Tibial nerve (tissue), 4 donors: ENCODE measurements around the gene PARD3B. TPM values are rescaled to one million over a fixed set of nuclear protein-coding genes. Genes with fewer than 3 reads are reported as not detected.

ENCODE experiments used
- DNase-seq, 2 donors: peaks; one replicate each; pipeline ENCODE4 v3.0.0-alpha.2; 2019; ENCODE audit warnings: low spot score in 2 of 2
- H3K27ac ChIP-seq, 4 donors: fragments of 200-600 bp; sonication (generic) in 3 of 4; one replicate each; pipeline ENCODE4 v1.5.1; 2017 to 2019; ENCODE audit warnings: mild to moderate bottlenecking in 1 of 4
- H3K27me3 ChIP-seq, 2 donors: fragments of 200-600 bp; sonication (generic) in 1 of 2; one replicate each; pipeline versions ENCODE4 v1.5.1 to v1.6.0; 2017 to 2019
- H3K36me3 ChIP-seq, 3 donors: fragments of 200-600 bp; sonication (generic); one replicate each; pipeline ENCODE4 v1.5.1; 2018 to 2019
- H3K4me1 ChIP-seq, 4 donors: fragments of 200-600 bp; sonication (generic) in 3 of 4; one replicate each; pipeline ENCODE4 v1.5.1; 2017 to 2019
- H3K4me3 ChIP-seq, 4 donors: fragments of 200-600 bp; sonication (generic) in 3 of 4; one replicate each; pipeline ENCODE4 v1.5.1; 2017 to 2019; ENCODE audit warnings: mild to moderate bottlenecking in 1 of 4, moderate library complexity in 1 of 4
- H3K9me3 ChIP-seq, 4 donors: fragments of 200-600 bp; sonication (generic) in 3 of 4; one replicate each; pipeline ENCODE4 v1.5.1; 2017 to 2019
- CTCF ChIP-seq, 5 experiments: fragments of 200-600 bp in 3 of 5; fragments of 450-650 bp in 2 of 5; sonication (generic) in 3 of 5; IDR thresholded peaks; one replicate each; pipeline ENCODE4 v1.5.1; 2016 to 2019; ENCODE audit warnings: antibody characterized with exemption in 5 of 5, mild to moderate bottlenecking in 3 of 5, moderate library complexity in 2 of 5
- EP300 ChIP-seq, 2 donors: sonication (generic); formaldehyde crosslinking; IDR thresholded peaks; one replicate each; pipeline ENCODE4 v1.6.1; 2017; ENCODE audit warnings: antibody characterized with exemption in 2 of 2, mild to moderate bottlenecking in 1 of 2
- POLR2A ChIP-seq, 2 donors: fragments of 450-650 bp; IDR thresholded peaks; one replicate each; pipeline ENCODE4 v1.6.1; 2017; ENCODE audit warnings: antibody characterized with exemption in 2 of 2, mild to moderate bottlenecking in 2 of 2, moderate library complexity in 2 of 2
- WGBS, 2 donors: methylation state at CpG; one replicate each; pipeline ENCODE4 v1.1.5; 2018; 5-methylcytosine and 5-hydroxymethylcytosine counted together
- total RNA-seq, 4 donors: library from RNA; depleted of rRNA; stranded (reverse); fragments of >200 nt; gene quantifications; one replicate each; pipeline ENCODE4 v1.1.0, GENCODE V29; 2016

Gene PARD3B
- total RNA-seq, 4 donors from 2014 or later: 47.4 to 101 (median 64.8) TPM

GRCh38 chr2:205407984-205408383 is 862.7 kb downstream of the PARD3B start:
- Histone ChIP-seq H3K36me3 (no peaks in the 10 kb centered on the region), H3K4me3 (no peak overlapping the region), H3K27ac (peak overlapping the region in 1 of 4 donors; percentile 24), H3K9me3 (no peaks in the 10 kb centered on the region), H3K27me3 (no peaks in the 10 kb centered on the region), H3K4me1 (peaks cover 0 to 26% (median 2%) of the 10 kb centered on the region in 4 donors)
- no peak for TF ChIP-seq EP300 (IDR thresholded peaks at IDR 0.05)
- no peak for TF ChIP-seq CTCF (IDR thresholded peaks at IDR 0.05)
- TF ChIP-seq POLR2A (IDR thresholded peaks at IDR 0.05): no peak
- WGBS, 2 donors: 6 to 7% methylated on average over 3 of the region's 3 CpGs
- no peak for DNase-seq

- Histone ChIP-seq H3K4me3 (no peak overlapping the region), H3K27me3 (no peaks in the 10 kb centered on the region), H3K27ac (no peak overlapping the region), H3K4me1 (peaks cover 0 to 26% (median 2%) of the 10 kb centered on the region in 4 donors), H3K9me3 (no peaks in the 10 kb centered on the region), H3K36me3 (no peaks in the 10 kb centered on the region)
- TF ChIP-seq CTCF (IDR thresholded peaks at IDR 0.05): no peak
- TF ChIP-seq POLR2A (IDR thresholded peaks at IDR 0.05): no peak
- TF ChIP-seq EP300 (IDR thresholded peaks at IDR 0.05): no peak
- DNase-seq: no peak
These were observed 863.4 kb downstream of the PARD3B start for GRCh38 chr2:205408696-205409095.

- Histone ChIP-seq H3K4me3 (no peak overlapping the region), H3K36me3 (no peaks in the 10 kb centered on the region), H3K27ac (no peak overlapping the region), H3K4me1 (peaks cover 0 to 26% (median 2%) of the 10 kb centered on the region in 4 donors), H3K9me3 (no peaks in the 10 kb centered on the region), H3K27me3 (no peaks in the 10 kb centered on the region)
- 51 to 57% methylated on average over 3 of the region's 3 CpGs for WGBS, 2 donors
- no peak for TF ChIP-seq EP300 (IDR thresholded peaks at IDR 0.05)
- no peak for TF ChIP-seq CTCF (IDR thresholded peaks at IDR 0.05)
- no peak for TF ChIP-seq POLR2A (IDR thresholded peaks at IDR 0.05)
- no peak for DNase-seq
These were observed 864.1 kb downstream of the PARD3B start for GRCh38 chr2:205409411-205409810.

GRCh38 chr2:205411558-205411957 is 866.3 kb downstream of the PARD3B start:
- WGBS, 2 donors: 54 to 71% methylated on average over 4 of the region's 4 CpGs
- DNase-seq: no peak

GRCh38 chr2:205424326-205424725 is 879.1 kb downstream of the PARD3B start:
- H3K27me3 ChIP-seq: no peaks in the 10 kb centered on the region
- H3K9me3 ChIP-seq: no peaks in the 10 kb centered on the region
- TF ChIP-seq EP300 (IDR thresholded peaks at IDR 0.05): no peak
- no peak for TF ChIP-seq POLR2A (IDR thresholded peaks at IDR 0.05)
- no peak for TF ChIP-seq CTCF (IDR thresholded peaks at IDR 0.05)
- H3K4me1 ChIP-seq: no peaks in the 10 kb centered on the region
- H3K27ac ChIP-seq: no peak overlapping the region
- no peaks in the 10 kb centered on the region for H3K36me3 ChIP-seq
- no peak overlapping the region for H3K4me3 ChIP-seq
- no peak for DNase-seq
- WGBS, 2 donors: 72 to 77% methylated on average over 4 of the region's 4 CpGs

More at GRCh38 chr2:205411558-205411957, 866.3 kb downstream of the PARD3B start:
- no peaks in the 10 kb centered on the region for H3K27me3 ChIP-seq
- H3K27ac ChIP-seq: no peak overlapping the region
- no peak for TF ChIP-seq CTCF (IDR thresholded peaks at IDR 0.05)
- H3K36me3 ChIP-seq: no peaks in the 10 kb centered on the region
- no peak overlapping the region for H3K4me3 ChIP-seq
- peaks cover 0 to 26% (median 2%) of the 10 kb centered on the region in 4 donors for H3K4me1 ChIP-seq
- no peaks in the 10 kb centered on the region for H3K9me3 ChIP-seq
